K562 (cell line): Measurements from ENCODE around the gene MYO1B. TPM values are rescaled to one million over a fixed set of nuclear protein-coding genes. Genes with fewer than 3 reads are reported as not detected.

ENCODE experiments used
- ATAC-seq: fragments of 200-7000 bp; cut with Tn5 transposase; 3 replicates; pipeline ENCODE4 v1.9.1; 2020; ENCODE audit warnings: moderate library complexity
- BruUV-seq: library from RNA; stranded (reverse); fragments of 400-500 nt; replicated peaks from 2 replicates; lab custom pipeline; 2021; lab: Mats Ljungman, UMichigan
- CTCF ChIA-PET: fragments of 300-600 bp; formaldehyde crosslinking; extraction: SDS; loops from one replicate; lab custom pipeline; 2021; ENCODE audit warnings: low intra/inter-chr PET ratio; lab: Yijun Ruan, JAX
- POLR2A ChIA-PET: fragments of 300-600, 350-650 bp; sonication (Branson Sonifier 250); formaldehyde crosslinking; extraction: SDS; loops from one replicate; lab custom pipeline; 2021; ENCODE audit warnings: antibody characterized with exemption, inconsistent platforms; lab: Yijun Ruan, JAX
- DNase-seq, 4 experiments: peaks; one replicate each; pipeline versions ENCODE4 v3.0.0 to v3.0.0-alpha.2; 2011 to 2018; ENCODE audit warnings: low spot score in 3 of 4, mixed read lengths in 3 of 4; ENCODE audit errors: extremely low read depth in 1 of 4
- FAIRE-seq: peaks from 2 replicates; lab custom pipeline; 2011; peaks lifted over from hg19 to GRCh38; lab: Jason Lieb, UNC
- H2AFZ ChIP-seq: 2 replicates; pipeline ENCODE4 v1.6.0; 2011; ENCODE audit warnings: low read depth, low read length, control low read depth, inconsistent platforms
- H3K27ac ChIP-seq: fragments of 200-600 bp; 3 replicates; pipeline ENCODE4 v1.8.0; 2011; ENCODE audit warnings: low read depth, mild to moderate bottlenecking, control low read depth, inconsistent platforms, low read length, moderate library complexity, mixed read lengths; ENCODE audit errors: extremely low read depth
- H3K27me3 ChIP-seq, 2 experiments: fragments of 300-600 bp in 1 of 2; 2 replicates in 1 of 2; 3 replicates in 1 of 2; pipeline versions ENCODE4 v1.6.0 to v1.8.0; 2011; ENCODE audit warnings: inconsistent platforms in 2 of 2, low read length in 2 of 2, mild to moderate bottlenecking in 1 of 2, mixed read lengths in 1 of 2, moderate library complexity in 1 of 2; ENCODE audit not compliant: control insufficient read depth in 2 of 2, insufficient read depth in 2 of 2
- H3K36me3 ChIP-seq: fragments of 300-600 bp; 3 replicates; pipeline ENCODE4 v1.8.0; 2011; ENCODE audit warnings: mild to moderate bottlenecking, low read length, inconsistent platforms; ENCODE audit not compliant: control insufficient read depth, insufficient read depth
- H3K4me1 ChIP-seq, 2 experiments: fragments of 200-600 bp in 1 of 2; replicated peaks in 1 of 2; 2 replicates in 1 of 2; 3 replicates in 1 of 2; pipeline versions ENCODE4 v1.5.1 to v1.8.0; 2011; ENCODE audit warnings: inconsistent platforms in 2 of 2, low read length in 2 of 2, mild to moderate bottlenecking in 1 of 2, mixed read lengths in 1 of 2, moderate library complexity in 1 of 2; ENCODE audit not compliant: control insufficient read depth in 2 of 2, insufficient read depth in 2 of 2
- H3K4me2 ChIP-seq: 2 replicates; pipeline ENCODE4 v1.6.1; 2011; ENCODE audit warnings: low read length, control low read depth, inconsistent platforms, mixed read lengths; ENCODE audit not compliant: insufficient read depth
- H3K4me3 ChIP-seq: fragments of 200-600 bp; sonication (generic), shearing (Covaris generic); 2 replicates; pipeline ENCODE4 v1.5.1; 2016; ENCODE audit warnings: control low read depth, inconsistent platforms
- H3K79me2 ChIP-seq: fragments of 200-600 bp; 3 replicates; pipeline ENCODE4 v1.8.0; 2011; ENCODE audit warnings: low read length, inconsistent platforms; ENCODE audit not compliant: control insufficient read depth, insufficient read depth
- H3K9ac ChIP-seq, 2 experiments: 2 replicates each; pipeline versions ENCODE4 v1.6.0 to v1.6.1; 2011; ENCODE audit warnings: low read depth in 2 of 2, low read length in 2 of 2, control low read depth in 1 of 2, inconsistent platforms in 1 of 2, mild to moderate bottlenecking in 1 of 2, mixed read lengths in 1 of 2; ENCODE audit not compliant: insufficient read depth in 1 of 2
- H3K9me1 ChIP-seq: one replicate; pipeline ENCODE4 v1.6.0; 2011; ENCODE audit warnings: inconsistent platforms, mild to moderate bottlenecking, low read length, moderate library complexity; ENCODE audit not compliant: control insufficient read depth, insufficient read depth
- H3K9me3 ChIP-seq: replicated peaks from 2 replicates; pipeline ENCODE4 v1.5.1; 2011; ENCODE audit warnings: low read depth, low read length, inconsistent platforms; ENCODE audit not compliant: control insufficient read depth, insufficient read depth
- H4K20me1 ChIP-seq: replicated peaks from 2 replicates; pipeline ENCODE4 v1.6.1; 2011; ENCODE audit warnings: low read length, inconsistent platforms, mixed read lengths; ENCODE audit not compliant: control insufficient read depth, insufficient read depth
- ATF1 ChIP-seq, 2 experiments: fragments of 450-650 bp in 1 of 2; IDR thresholded peaks; 2 replicates each; pipeline ENCODE4 v1.6.1; 2016; ENCODE audit warnings: missing compliant biosample characterization in 1 of 2, missing genetic modification characterization in 1 of 2
- HDAC8 ChIP-seq: fragments of 450-650 bp; IDR thresholded peaks from 2 replicates; pipeline ENCODE4 v1.6.1; 2016; ENCODE audit warnings: mild to moderate bottlenecking, missing genetic modification characterization, moderate library complexity, missing compliant biosample characterization
- LEF1 ChIP-seq: fragments of 450-650 bp; IDR thresholded peaks from 2 replicates; pipeline ENCODE4 v1.6.1; 2016; ENCODE audit warnings: mild to moderate bottlenecking
- MTA1 ChIP-seq: fragments of 450-650 bp; IDR thresholded peaks from 2 replicates; pipeline ENCODE4 v1.6.1; 2017; ENCODE audit warnings: borderline replicate concordance
- NCOA1 ChIP-seq: fragments of 450-650 bp; IDR thresholded peaks from 2 replicates; pipeline ENCODE4 v1.6.1; 2016; ENCODE audit warnings: low read depth
- POU5F1 ChIP-seq: fragments of 150-350 bp; IDR thresholded peaks from 2 replicates; pipeline ENCODE4 v1.6.1; 2014; ENCODE audit warnings: borderline replicate concordance, low read length, low read depth, mild to moderate bottlenecking; ENCODE audit not compliant: partially characterized antibody
- TAL1 ChIP-seq: fragments of 450-650 bp; IDR thresholded peaks from 2 replicates; pipeline ENCODE4 v1.6.1; 2016; ENCODE audit warnings: mild to moderate bottlenecking
- THRAP3 ChIP-seq: fragments of 450-650 bp; IDR thresholded peaks from 2 replicates; pipeline ENCODE4 v1.6.1; 2016; ENCODE audit warnings: mild to moderate bottlenecking, inconsistent platforms, borderline replicate concordance
- ZBTB40 ChIP-seq, 2 experiments: fragments of 450-650 bp in 1 of 2; sonication (generic) in 1 of 2; formaldehyde crosslinking in 1 of 2; IDR thresholded peaks; 2 replicates each; pipeline versions ENCODE4 v1.7.1 to v1.9.0; 2016 to 2022; ENCODE audit warnings: inconsistent platforms in 1 of 2, mild to moderate bottlenecking in 1 of 2, missing genetic modification reagents in 1 of 2
- ZNF24 ChIP-seq: fragments of 450-650 bp; IDR thresholded peaks from 2 replicates; pipeline ENCODE4 v1.6.1; 2016
- ZNF41 ChIP-seq: fragments of 250-450 bp; sonication (Bioruptor Pico); conservative IDR thresholded peaks from 2 replicates; pipeline ENCODE4 v1.4.0; 2020; ENCODE audit warnings: mild to moderate bottlenecking
- WGBS: fragments of 100-300 bp; shearing (Covaris generic); methylation state at CpG from one replicate; pipeline ENCODE4 v1.1.6; 2016; ENCODE audit warnings: low coverage, mixed read lengths; ENCODE audit not compliant: insufficient coverage; ENCODE audit errors: missing lambda C conversion rate; 5-methylcytosine and 5-hydroxymethylcytosine counted together
- in situ Hi-C: fragments of 300-500 bp; cut with MboI; formaldehyde crosslinking; loops from 4 replicates; pipeline ENCODE4 v1.15.0; 2018; ENCODE audit warnings: inconsistent platforms, mixed read lengths
- intact Hi-C: fragments of 100-400 bp; cut with micrococcal nuclease; formaldehyde crosslinking; loops from 2 replicates; pipeline ENCODE4 v1.14.2; 2022
- polyA plus RNA-seq, 8 experiments: library from polyadenylated mRNA; depleted of rRNA in 4 of 8; stranded (reverse) in 5 of 8; unstranded in 3 of 8; fragments of >200 nt; fragmentation: Nextera tagmentation in 2 of 8; fragmentation: Illumina TruSeq in 1 of 8; extraction: Ambion mirVana in 2 of 8; extraction: Trizol in 1 of 8; gene quantifications; 2 replicates each; pipeline versions ENCODE4 v1.2.1 to v1.2.3, GENCODE V29; 2011 to 2014; ENCODE audit warnings: inconsistent platforms in 1 of 8, missing spikeins in 1 of 8
- total RNA-seq, 7 experiments: library from RNA; depleted of rRNA in 6 of 7; stranded (reverse); fragments of >200 nt in 6 of 7; fragmentation: Illumina TruSeq in 2 of 7; extraction: Trizol in 2 of 7; gene quantifications; 2 replicates each; pipeline versions ENCODE4 v1.2.1 to v1.2.3, GENCODE V29; 2011 to 2021; ENCODE audit warnings: low replicate concordance in 1 of 7

MYO1B gene
- total and polyA plus RNA-seq, 9 of the 15 experiments (the other 6 are each of a cell fraction or from before 2014, with no cell fraction given): 0.04 to 0.33 (median 0.20) TPM; not detected in 5

GRCh38 chr2:191264647-191265081, 19.5 kb downstream of the MYO1B start:
- no peak for DNase-seq
- no peak for ATAC-seq
- CTCF ChIA-PET: no interaction called here

More at GRCh38 chr2:191264647-191265081, 19.5 kb downstream of the MYO1B start:
- Histone ChIP-seq H3K79me2 (no peaks in the 10 kb centered on the region), H3K36me3 (no peaks in the 10 kb centered on the region), H3K4me2 (no peak overlapping the region), H3K9me3 (no peaks in the 10 kb centered on the region), H2AFZ (no peak overlapping the region), H4K20me1 (no peaks in the 10 kb centered on the region), H3K4me1 (no peaks in the 10 kb centered on the region), H3K27ac (no peak overlapping the region), H3K9me1 (no peaks in the 10 kb centered on the region), H3K27me3 (no peaks in the 10 kb centered on the region), H3K9ac (no peak overlapping the region), H3K4me3 (no peak overlapping the region)
- in situ Hi-C loops (no loop called here), intact Hi-C loops (no loop called here)
- no peak for TF ChIP-seq ZBTB40 (IDR thresholded peaks at IDR 0.05)
- TF ChIP-seq ZBTB40 (CRISPR knock-in tag; IDR thresholded peaks at IDR 0.05): no peak
- no peak for TF ChIP-seq ZNF24
- no peak for TF ChIP-seq POU5F1
- TF ChIP-seq HDAC8 (tag): no peak
- TF ChIP-seq ZNF41 (CRISPR knock-in tag): no peak
- no peak for TF ChIP-seq MTA1
- TF ChIP-seq TAL1: no peak
- no peak for TF ChIP-seq THRAP3
- TF ChIP-seq NCOA1: no peak
- TF ChIP-seq ATF1 (CRISPR knock-in tag; IDR thresholded peaks at IDR 0.05): no peak
- TF ChIP-seq ATF1 (tag; IDR thresholded peaks at IDR 0.05): no peak
- TF ChIP-seq LEF1: no peak
- FAIRE-seq: no peak
- POLR2A ChIA-PET: no interaction called here
- 3% methylated on average over 3 of the region's 3 CpGs for WGBS
- BruUV-seq: no TSS peak
